ENCODE measurements around the gene BTN2A1.
"Not testable (repeated sequence)": the region's sequence is repeated elsewhere in the genome, so short reads cannot be mapped to it uniquely, and the experiment has no call there.

BTN2A1 gene

DNA sequence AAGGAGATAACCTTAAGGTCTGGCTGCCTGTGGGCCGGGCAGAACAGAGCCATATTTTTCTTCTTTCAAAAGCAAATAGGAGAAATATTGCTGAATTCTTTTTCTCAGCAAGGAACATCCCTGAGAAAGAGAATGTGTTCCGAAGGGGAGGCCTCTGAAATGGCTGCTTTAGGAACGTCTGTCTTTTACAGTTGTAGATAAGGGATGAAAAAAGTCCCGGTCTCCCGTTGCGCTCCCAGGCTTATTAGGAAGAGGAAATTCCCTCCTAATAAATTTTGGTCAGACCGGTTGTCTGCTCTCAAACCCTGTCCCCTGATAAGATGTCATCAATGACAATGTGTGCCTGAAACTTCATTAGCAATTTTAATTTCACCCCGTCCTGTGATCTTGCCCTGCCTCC is 24.1 kb upstream of the BTN2A1 start:
- not testable (repeated sequence) for DNase-seq

DNA sequence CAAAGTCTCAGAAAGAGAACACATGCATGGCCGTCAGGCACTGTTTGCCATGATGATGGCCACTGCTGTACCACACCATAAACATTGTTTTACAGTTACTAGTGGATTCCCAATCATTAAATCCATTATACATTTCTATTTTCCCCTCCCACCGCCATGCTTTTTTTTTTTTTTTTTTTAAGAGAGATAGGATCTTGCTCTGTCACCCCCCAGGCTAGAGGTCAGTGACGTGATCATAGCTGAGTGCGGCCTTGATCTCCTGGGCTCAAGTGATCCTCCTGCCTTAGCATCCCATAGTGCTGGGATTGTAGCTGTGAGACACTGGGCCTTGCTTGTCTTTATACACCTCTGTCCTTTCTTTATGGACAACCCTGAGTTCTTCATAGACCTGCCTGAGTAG is 21.7 kb upstream of the BTN2A1 start:
- DNase-seq: no peak

- DNase-seq: no peak
Observed at GRCh38 chr6:26437550-26437949, 20.2 kb upstream of the BTN2A1 start.

DNA sequence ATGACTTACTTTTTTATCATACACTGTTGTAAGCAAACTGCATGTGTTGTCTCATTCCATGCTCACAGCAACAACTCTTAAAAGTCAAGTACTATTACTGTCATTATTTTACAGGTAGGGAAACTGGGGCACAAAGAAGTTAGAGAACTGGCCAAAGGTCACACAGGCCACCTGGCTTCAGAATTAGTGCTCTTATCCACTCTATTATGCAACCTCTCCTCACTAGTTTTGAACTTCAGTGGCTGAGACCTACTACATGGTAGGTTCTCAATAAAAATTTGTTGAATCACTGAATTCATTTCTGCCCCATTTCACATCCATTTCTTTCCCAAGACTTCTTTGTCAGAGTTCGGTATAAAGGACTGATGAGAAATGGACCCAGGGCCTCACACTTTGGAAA is 19.8 kb upstream of the BTN2A1 start:
- no peak for DNase-seq

DNA sequence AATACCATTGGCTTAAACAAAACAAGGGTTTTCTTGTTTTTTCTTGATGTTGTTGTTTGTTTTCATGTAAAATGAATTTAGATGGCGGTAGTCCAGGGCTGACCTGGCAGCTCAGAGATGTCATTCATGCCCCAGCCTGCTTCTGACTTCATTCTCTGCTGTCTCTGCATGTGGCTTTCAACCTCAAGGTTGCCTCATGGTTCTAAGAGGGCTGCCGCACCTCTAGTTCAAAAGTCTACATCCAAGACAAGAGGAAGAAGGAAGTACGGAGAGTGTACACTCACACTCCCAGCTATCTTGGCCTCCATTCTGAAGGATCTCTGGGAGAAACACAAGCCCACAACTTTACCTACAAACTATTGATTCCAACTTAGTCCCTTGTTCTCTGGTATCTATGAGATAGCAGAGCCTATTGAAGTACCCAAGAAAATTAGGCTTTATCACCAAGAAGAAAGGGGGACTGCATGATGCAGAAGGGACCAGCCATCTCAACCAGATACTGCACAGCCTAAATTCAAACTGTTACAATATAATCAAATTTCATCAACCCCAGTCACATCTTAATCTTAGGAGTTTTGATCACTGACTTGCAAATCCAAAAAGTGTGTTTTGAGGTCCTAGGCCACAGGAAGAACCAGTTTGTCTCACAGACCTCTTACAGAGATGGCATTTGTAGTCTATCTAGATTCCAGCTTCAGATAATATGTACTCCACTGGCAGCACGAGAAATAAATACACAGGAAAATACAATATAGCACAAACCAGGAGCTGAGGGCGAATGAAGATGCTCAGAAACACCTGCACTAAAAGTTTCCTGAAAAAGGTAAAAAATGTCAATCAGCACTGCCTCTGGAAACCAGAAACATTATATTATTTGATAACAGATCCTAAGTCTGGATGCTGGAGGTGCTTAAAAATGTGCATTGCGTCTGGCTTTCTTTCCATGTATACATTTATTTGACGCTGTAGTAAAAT is 18.3 kb upstream of the BTN2A1 start:
- DNase-seq: no peak

GRCh38 chr6:26440977-26441358 is 16.8 kb upstream of the BTN2A1 start:
- no peak for DNase-seq

DNA sequence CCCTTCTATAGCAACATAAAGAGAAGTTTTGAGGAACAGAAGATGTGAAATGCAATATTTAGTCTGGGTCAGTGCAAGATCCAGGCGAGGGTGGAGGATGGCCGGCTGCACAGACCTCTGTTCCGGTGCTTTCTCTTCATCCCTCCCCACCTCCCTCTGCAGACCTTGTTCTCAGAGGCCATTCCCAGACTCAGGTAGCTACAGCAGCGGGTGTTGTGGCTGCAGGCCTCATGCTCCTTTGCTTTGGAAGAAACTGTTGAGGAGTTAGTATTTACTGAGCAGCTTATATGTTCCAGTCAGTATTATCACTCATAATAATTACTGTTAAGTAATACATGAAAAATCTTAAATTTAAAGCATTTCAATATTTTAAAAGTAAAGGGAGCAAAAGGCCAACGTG is 15.8 kb upstream of the BTN2A1 start:
- DNase-seq: no peak

GRCh38 chr6:26445934-26446667 is 11.7 kb upstream of the BTN2A1 start:
- DNase-seq: no peak

DNA sequence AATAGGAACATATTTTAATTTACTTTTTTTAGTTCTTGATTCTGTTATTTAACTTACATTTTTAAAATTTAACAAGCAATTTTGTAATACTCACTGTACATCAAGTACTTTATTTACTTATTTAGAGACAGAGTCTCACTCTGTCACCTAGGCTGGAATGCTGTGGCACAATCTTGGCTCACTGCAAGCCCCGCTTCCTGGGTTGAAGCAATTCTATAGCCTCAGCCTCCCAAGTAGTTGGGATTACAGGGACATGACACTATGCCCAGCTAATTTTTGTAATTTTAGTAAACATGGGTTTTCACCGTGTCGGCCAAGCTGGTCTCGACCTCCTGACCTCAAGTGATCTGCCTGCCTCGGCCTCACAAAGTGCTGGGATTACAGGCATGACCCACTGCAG is 10.5 kb upstream of the BTN2A1 start:
- no peak for DNase-seq

DNA sequence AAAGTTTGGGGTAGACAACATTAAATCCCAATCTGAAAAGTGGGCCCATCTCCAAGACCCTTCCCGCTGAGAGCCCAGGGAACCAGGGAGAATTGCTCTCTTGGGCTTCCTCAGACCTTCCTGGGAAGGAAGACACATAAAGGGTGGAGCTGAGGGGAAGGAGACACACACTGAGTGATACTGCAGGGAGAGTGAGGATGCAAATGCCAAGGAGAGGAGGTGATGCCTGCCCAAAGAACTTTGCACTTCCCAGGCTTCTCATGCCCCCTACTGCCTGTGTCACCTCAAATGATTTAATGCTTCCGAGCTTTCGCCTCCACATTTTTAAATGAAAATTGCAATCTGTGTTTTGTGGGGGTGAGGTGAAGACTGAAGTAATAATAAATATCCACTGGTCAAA is 7.5 kb upstream of the BTN2A1 start:
- DNase-seq: no peak

- no peak for DNase-seq
Observed at GRCh38 chr6:26452631-26453235, 5.0 kb upstream of the BTN2A1 start.

- no peak for DNase-seq
Observed at GRCh38 chr6:26454631-26455030, 3.1 kb upstream of the BTN2A1 start.

DNA sequence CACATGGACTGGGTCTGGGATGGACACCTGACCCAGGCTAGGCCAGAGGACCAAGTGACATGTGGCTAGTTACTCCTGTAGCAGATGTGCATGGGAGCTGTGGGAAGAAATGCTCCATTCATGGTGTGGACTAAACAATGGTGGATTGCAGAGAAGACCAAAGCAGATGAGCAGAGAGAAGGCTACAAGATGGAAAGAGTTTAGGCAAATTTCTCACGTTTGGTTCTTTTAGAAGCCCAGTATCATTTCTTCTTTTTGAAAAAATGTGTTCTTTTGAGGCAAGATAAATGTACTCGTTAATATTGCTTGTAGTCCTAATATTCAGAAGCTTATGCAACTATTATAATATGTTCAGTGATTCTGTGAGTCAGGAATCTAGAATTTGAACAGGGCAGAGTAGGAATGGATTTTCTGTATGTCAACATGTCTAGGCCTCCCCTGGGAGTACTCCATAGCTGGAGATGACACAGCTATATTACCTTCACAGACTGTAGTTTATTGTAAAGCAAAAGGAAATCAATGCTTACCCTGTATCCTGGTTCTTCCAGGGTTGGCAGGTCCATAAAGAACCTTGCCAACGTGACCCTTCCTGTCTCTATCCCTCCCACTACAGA is 2.3 kb upstream of the BTN2A1 start:
- DNase-seq: no peak

- DNase-seq: no peak
Observed at GRCh38 chr6:26457264-26457805, 420 bp upstream of the BTN2A1 start.

DNA sequence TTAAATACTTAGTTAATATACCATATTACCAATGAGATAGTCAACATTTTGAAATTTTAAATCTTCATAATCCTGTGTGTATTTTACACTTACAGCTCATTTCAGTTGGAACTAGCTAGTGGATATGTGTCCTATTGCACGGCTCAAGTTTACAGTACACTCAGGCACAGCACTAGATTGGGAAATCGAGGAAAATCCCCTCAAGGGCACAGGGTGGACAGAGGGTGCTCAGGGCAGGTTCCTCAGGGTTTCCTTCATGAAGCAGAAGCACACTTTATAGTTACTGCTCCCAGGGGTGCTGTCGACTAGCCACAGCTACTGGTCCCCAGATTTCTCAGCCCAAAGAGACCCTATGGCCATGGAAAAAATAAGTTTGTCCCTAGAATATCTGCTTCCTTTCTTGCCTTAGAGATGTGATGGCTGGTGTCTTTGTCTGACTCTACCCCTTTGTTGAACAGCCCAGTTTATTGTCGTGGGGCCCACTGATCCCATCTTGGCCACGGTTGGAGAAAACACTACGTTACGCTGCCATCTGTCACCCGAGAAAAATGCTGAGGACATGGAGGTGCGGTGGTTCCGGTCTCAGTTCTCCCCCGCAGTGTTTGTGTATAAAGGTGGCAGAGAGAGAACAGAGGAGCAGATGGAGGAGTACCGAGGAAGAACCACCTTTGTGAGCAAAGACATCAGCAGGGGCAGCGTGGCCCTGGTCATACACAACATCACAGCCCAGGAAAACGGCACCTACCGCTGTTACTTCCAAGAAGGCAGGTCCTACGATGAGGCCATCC is 1.5 kb downstream of the BTN2A1 start:
- DNase-seq: no peak

DNA sequence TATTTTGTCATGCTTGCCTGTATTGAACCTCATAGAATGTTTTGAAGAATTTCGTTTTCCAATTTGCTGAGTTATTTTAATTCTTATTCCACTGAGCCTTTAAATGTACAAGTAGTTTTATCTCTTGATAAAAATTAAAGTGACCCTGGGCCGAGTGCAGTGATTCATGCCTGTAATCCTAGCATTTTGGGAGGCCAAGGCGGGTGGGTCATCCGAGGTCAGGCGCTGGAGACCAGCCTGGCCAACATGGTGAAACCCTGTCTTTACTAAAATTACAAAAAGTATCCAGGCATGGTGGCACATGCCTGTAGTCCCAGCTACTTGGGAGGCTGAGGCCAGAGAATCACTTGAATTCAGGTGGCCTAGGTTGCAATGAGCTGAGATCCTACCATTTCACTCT is 3.6 kb downstream of the BTN2A1 start:
- DNase-seq: not testable (repeated sequence)

- no peak for DNase-seq
Observed at GRCh38 chr6:26464014-26464413, 6.3 kb downstream of the BTN2A1 start.

GRCh38 chr6:26464416-26465131 is 6.8 kb downstream of the BTN2A1 start:
- DNase-seq: no peak

DNA sequence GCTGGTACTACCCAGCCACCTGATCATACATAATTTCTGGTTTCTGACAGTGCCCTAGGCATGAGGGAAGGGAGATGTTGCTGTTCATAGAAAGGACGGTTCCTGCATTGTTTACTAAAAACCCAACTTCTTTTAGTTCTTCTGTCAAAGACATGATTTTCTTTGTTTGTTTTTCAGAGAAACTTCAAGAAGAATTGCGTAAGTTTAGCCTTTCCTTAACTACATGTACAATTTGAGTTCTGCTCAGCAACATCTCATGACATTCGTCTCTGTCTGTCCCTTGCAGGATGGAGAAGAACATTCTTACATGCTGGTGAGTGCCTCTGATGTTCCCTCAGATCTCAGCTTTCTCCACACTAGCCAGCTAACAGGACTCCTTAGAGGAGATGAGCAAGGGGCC is 8.0 kb downstream of the BTN2A1 start:
- DNase-seq: no peak

DNA sequence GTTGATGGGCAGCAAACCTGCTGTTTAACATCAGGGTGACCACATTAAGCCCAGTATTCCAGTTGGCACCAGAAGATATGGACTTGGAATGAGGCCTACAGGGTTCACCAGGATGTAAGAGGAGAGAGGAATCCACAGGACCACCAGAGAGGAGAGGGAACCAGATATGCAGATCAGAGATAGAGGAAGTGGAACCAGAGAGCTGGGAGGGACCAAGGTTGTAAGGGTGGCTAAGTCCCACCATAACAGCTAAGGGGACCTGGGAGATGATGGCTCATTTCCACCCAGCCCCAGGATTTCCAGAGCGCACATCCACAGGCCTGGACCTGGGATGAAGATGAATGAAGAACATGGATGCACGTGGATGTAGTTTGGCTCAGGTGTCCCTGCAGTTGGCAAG is 11.1 kb downstream of the BTN2A1 start:
- no peak for DNase-seq

DNA sequence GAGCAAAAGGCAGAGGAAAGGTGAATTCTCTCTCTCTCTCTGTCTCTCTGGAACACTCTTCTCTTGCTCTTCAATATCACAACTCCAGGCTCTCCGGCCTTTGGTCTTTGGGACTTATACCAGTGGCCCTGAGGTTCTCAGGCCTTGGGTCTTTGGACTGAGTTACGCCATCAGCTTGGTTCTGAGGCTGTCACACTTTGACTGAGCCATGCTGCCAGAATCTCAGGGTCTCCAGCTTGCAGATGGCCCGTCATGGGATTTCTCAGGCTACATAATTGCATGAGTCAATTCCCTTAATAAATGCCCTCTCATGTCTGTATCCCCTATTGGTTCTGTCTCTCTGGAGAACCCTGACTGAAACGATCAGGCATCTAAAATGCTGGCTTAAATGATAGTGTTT is 12.9 kb downstream of the BTN2A1 start:
- DNase-seq: no peak

DNA sequence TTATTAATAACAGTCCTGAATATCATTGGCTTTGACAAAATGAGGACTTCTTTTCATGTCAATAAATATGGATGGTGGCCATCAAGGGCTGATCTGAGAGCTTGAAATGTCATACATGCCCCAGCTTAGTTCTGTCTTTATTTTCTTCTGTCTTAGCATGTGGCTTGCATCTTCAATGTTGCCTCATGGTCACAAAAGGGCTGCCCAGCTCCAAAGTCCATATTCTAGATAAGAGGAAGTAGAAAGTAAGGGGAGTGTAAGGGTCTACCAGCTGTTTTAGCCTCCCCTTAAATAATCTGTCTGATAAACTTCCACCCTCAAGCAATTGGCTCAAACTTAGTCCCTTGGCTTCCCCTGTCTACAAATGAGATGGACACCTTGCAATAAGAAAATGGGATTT is 14.2 kb downstream of the BTN2A1 start:
- DNase-seq: no peak
